Thoracic aorta (tissue), 2 donors: Measurements from ENCODE around the gene ZNF831. TPM values are rescaled to one million over a fixed set of nuclear protein-coding genes. Genes with fewer than 3 reads are reported as not detected.

Experiments
- ATAC-seq: fragments of 150-250 bp; one replicate; pipeline ENCODE4 v1.8.0; 2017; ENCODE audit warnings: low read depth; ENCODE audit not compliant: insufficient number of reproducible peaks, low FRiP score
- DNase-seq: peaks from one replicate; pipeline ENCODE4 v3.0.0-alpha.2; 2020; ENCODE audit warnings: low spot score
- H3K27ac ChIP-seq, 2 donors: fragments of 200-600 bp; sonication (generic); 1 replicate in 1 of 2; 2 replicates in 1 of 2; pipeline ENCODE4 v1.5.1; 2016; ENCODE audit warnings: mild to moderate bottlenecking in 2 of 2, moderate library complexity in 2 of 2
- H3K27me3 ChIP-seq: fragments of 200-600 bp; sonication (generic); replicated peaks from 2 replicates; pipeline ENCODE4 v1.6.0; 2016; ENCODE audit warnings: mild to moderate bottlenecking; ENCODE audit not compliant: insufficient read depth
- H3K36me3 ChIP-seq: fragments of 200-600 bp; sonication (generic); one replicate; pipeline ENCODE4 v1.5.1; 2016
- H3K4me1 ChIP-seq, 2 donors: fragments of 200-600 bp; sonication (generic); 1 replicate in 1 of 2; 2 replicates in 1 of 2; pipeline versions ENCODE4 v1.5.1 to v1.6.0; 2016; ENCODE audit warnings: low read depth in 2 of 2, mild to moderate bottlenecking in 1 of 2; ENCODE audit not compliant: control insufficient read depth in 1 of 2
- H3K4me3 ChIP-seq: fragments of 200-600 bp; sonication (generic); 2 replicates; pipeline ENCODE4 v1.5.1; 2016; ENCODE audit warnings: mild to moderate bottlenecking
- H3K9me3 ChIP-seq: fragments of 200-600 bp; sonication (generic); 2 replicates; pipeline ENCODE4 v1.5.1; 2016
- total RNA-seq, 2 donors: library from RNA; depleted of rRNA; stranded (reverse); fragments of >200 nt; gene quantifications; one replicate each; pipeline versions ENCODE4 v1.1.0 to v1.2.3, GENCODE V29; 2016
- TF ChIP-seq, protein P1 (sequence below): fragments of 200-600 bp; sonication (generic); IDR thresholded peaks from one replicate; pipeline ENCODE4 v1.5.1; 2019; ENCODE audit warnings: antibody characterized with exemption

Gene ZNF831
- total RNA-seq, 2 donors from 2014 or later = 1.1 to 1.3 TPM

DNA sequence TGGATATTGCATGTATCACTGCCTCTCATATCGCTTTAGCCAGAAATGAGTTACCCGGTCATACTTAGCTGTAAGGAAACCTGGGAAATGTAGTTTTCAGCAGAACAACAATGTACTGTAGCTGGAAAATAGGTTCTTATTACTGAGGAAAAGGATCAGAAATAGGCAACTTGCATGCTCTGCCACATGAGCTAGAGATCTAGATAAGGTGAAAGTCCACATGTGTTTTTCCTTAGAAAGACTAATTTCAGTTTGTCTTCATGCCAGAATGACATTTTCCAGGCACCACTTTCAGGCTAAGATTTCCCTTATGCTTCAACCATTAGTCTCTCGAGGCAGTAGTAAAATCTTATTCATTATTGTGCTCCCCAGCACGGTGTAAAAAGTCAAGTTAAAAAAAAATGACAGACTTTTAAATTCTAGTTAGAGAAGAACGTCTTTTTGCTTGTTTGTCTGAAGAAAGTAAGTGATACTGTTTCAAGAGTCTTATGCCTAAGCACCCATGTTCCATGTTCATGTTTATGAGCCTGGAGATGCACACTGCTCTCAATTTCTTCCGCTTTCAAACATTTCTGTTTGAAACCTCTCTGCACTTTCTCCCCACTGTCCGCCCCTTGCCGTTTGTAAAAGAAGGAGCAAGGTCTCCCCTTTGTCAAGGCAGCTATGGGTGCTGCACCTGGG lies 67.6 kb downstream of the ZNF831 start:
- no peak overlapping the region for H3K4me3 ChIP-seq
- H3K36me3 ChIP-seq = no peaks in the 10 kb centered on the region
- no peaks in the 10 kb centered on the region for H3K9me3 ChIP-seq
- no peaks in the 10 kb centered on the region for H3K4me1 ChIP-seq
- H3K27me3 ChIP-seq = no peaks in the 10 kb centered on the region
- ATAC-seq (no peak), DNase-seq (no peak)
- H3K27ac ChIP-seq = no peak overlapping the region
- TF ChIP-seq, protein P1, sequence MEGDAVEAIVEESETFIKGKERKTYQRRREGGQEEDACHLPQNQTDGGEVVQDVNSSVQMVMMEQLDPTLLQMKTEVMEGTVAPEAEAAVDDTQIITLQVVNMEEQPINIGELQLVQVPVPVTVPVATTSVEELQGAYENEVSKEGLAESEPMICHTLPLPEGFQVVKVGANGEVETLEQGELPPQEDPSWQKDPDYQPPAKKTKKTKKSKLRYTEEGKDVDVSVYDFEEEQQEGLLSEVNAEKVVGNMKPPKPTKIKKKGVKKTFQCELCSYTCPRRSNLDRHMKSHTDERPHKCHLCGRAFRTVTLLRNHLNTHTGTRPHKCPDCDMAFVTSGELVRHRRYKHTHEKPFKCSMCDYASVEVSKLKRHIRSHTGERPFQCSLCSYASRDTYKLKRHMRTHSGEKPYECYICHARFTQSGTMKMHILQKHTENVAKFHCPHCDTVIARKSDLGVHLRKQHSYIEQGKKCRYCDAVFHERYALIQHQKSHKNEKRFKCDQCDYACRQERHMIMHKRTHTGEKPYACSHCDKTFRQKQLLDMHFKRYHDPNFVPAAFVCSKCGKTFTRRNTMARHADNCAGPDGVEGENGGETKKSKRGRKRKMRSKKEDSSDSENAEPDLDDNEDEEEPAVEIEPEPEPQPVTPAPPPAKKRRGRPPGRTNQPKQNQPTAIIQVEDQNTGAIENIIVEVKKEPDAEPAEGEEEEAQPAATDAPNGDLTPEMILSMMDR = no peak

DNA sequence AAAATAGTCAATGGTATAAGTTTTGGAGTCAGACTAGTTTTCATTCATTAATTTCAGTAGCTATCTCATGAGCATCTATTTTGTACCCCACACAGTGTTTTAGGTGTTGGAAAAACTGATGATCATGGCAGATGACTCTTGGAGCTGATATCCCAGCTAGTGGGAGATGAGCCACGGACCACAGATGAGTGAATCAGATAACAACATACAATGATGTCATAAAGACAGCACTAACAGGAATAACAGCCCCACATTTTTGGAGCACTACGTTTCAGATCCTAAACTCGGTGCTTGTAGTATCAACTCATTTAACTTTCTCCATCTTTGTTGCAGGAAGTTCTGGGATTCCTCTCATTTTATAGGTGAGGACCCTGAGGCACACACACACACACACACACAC lies 69.0 kb downstream of the ZNF831 start:
- TF ChIP-seq, protein P1 = no peak
- DNase-seq (no peak), ATAC-seq (no peak)
- Histone ChIP-seq H3K4me1 (no peaks in the 10 kb centered on the region), H3K36me3 (no peaks in the 10 kb centered on the region), H3K9me3 (no peaks in the 10 kb centered on the region), H3K4me3 (no peak overlapping the region), H3K27ac (no peak overlapping the region), H3K27me3 (no peaks in the 10 kb centered on the region)

DNA sequence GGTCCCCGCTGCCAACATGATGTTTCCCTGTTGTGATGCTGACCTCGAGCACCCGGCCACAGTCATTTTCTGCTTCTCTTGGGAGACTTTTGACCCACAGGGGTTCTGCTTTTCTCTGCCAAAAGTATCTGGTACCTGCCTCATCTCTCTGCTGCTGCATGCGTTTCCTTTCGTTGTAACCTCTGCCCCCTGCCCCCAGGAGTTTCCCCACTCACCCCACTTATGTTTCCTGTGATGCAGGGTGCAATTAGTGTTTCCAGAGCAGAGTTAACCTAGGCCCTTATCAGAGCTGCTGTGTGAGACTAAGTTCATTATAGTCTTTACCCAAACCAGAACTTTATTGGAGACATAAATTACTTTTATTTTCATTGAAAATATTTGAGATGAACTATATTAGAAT lies 71.6 kb downstream of the ZNF831 start:
- no peaks in the 10 kb centered on the region for H3K4me1 ChIP-seq
- DNase-seq (no peak), ATAC-seq (no peak)
- no peak overlapping the region for H3K27ac ChIP-seq
- TF ChIP-seq, protein P1 = no peak
- H3K9me3 ChIP-seq = no peaks in the 10 kb centered on the region
- H3K27me3 ChIP-seq = no peaks in the 10 kb centered on the region
- no peak overlapping the region for H3K4me3 ChIP-seq
- H3K36me3 ChIP-seq = no peaks in the 10 kb centered on the region

DNA sequence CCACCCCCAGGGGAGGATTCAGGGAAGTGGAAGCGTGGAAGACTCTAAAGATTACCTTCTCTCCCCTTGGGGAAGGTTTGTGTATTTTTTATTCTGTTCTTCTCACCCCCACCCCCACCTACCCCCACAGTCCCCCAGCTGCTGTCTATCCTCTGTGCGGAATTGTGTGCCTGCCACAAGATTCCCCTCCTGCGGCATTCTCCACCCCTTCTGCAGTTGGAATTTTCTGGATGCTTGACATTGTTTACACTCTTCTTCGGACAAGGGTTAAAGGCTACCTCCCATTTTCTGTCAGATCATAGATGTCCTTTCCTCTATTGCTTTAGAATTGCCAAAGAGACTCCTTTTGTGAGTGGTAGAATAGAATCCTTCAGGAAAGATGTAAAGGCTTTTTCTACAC lies 76.4 kb downstream of the ZNF831 start:
- ATAC-seq = no peak
- DNase-seq = no peak
- no peaks in the 10 kb centered on the region for H3K9me3 ChIP-seq
- H3K27me3 ChIP-seq = no peaks in the 10 kb centered on the region
- TF ChIP-seq, protein P1 = no peak
- H3K4me3 ChIP-seq = no peak overlapping the region
- H3K27ac ChIP-seq = no peak overlapping the region
- H3K4me1 ChIP-seq = no peaks in the 10 kb centered on the region
- H3K36me3 ChIP-seq = no peaks in the 10 kb centered on the region

DNA sequence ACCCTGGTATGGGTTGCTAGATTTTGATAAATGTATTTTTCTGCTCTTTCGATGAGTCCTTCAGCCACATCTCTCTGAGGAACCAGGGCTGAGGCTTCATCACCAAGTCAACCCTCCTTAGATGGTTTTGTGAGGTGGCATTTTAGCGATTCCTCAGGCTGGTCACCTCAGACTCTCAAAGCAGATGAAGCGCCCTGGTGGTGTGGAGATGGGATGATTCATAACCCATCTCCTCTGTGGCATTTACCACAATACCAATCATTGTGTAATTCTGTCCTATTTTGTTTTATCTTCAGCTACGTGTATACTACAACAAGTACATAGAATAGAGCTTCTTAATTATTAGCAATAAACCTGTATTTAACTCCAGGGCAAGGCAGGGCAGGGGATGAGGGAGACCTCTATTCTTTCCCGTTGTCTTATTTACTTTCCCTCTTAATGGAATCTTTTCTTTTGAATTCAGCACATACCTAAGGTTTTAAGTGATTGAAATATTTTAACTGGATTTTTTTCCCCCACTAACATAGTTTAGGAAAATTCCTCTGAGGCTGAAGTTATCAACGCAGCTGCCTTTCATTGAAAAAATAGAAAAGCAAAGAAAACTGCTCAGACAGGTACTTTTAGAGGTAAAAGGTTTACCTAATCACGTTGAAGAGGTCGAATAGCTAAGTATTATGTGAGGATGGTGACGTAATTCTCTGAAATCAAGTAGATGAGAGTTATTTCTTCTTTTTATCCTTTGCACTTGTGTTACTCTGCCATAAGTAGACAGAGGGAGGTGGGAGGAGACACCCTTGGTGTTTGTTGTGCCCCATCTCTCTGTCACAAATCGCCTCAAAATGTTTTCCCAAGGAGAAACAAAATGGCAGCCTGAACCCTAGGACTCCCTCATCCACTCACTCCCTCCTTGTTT lies 79.3 kb downstream of the ZNF831 start:
- no peak overlapping the region for H3K27ac ChIP-seq
- H3K9me3 ChIP-seq = no peaks in the 10 kb centered on the region
- no peak overlapping the region for H3K4me3 ChIP-seq
- TF ChIP-seq, protein P1 = no peak
- ATAC-seq (no peak), DNase-seq (no peak)
- H3K4me1 ChIP-seq = no peaks in the 10 kb centered on the region
- H3K27me3 ChIP-seq = no peaks in the 10 kb centered on the region
- no peaks in the 10 kb centered on the region for H3K36me3 ChIP-seq
